ENCODE data around the gene CRIP2.
A peak's percentile ranks its signal among the peaks of the same experiment; 100 is the strongest.

Gene CRIP2

DNA sequence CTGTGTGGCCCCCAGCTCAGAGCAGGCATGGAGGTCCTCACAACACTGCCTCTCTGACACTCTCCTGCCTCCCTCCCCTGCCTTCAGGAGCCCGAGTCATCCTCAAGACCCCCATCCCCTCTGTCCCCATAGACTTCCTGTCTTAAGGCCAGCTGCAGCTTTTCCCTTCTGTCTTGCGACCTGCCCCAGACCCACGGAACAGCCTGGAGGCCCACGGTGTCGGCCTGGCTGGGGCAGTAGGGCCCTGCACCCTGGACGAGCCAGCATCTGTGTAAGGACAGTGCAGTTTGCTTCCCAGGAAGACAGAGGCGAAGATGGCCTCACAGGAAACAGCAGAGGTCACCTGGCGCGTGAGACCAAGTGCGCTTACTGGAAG, 26.1 kb downstream of the CRIP2 start:
- no peak for DNase-seq

DNA sequence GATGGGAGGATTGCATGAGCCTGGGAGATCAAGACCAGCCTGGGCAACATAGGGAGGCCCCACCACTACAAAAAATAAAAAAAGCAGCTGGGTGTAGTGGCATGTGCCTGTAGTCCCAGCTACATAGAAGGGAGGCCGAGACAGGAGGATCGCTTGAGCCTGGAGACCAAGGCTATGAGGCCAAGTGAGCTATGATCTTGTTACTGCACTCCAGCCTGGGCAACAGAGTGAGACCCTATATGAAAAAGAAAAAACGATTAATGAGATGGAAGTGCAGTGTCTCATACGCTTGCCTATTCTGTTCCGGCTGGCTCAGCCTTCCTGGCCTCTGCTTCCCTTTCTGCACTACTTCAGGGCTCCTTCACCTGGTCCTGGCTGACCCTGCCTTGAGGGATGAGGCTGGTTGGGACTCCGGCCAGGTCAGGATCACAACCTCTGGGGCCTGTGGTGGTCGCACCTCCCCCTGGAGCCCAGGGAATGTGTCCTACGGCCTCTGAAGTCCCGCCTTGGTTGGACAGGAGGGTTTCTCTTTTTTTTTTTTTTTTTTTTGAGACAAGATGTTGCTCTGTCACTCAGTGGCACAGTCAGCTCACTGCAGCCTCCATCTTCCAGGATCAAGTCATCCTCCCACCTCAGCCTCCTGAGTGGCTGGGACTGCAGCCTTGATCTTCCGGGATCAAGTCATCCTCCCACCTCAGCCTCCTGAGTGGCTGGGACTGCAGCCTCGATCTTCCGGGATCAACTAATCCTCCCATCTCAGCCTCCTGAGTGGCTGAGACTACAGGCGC, 27.1 kb downstream of the CRIP2 start:
- DNase-seq, result no peak

DNA sequence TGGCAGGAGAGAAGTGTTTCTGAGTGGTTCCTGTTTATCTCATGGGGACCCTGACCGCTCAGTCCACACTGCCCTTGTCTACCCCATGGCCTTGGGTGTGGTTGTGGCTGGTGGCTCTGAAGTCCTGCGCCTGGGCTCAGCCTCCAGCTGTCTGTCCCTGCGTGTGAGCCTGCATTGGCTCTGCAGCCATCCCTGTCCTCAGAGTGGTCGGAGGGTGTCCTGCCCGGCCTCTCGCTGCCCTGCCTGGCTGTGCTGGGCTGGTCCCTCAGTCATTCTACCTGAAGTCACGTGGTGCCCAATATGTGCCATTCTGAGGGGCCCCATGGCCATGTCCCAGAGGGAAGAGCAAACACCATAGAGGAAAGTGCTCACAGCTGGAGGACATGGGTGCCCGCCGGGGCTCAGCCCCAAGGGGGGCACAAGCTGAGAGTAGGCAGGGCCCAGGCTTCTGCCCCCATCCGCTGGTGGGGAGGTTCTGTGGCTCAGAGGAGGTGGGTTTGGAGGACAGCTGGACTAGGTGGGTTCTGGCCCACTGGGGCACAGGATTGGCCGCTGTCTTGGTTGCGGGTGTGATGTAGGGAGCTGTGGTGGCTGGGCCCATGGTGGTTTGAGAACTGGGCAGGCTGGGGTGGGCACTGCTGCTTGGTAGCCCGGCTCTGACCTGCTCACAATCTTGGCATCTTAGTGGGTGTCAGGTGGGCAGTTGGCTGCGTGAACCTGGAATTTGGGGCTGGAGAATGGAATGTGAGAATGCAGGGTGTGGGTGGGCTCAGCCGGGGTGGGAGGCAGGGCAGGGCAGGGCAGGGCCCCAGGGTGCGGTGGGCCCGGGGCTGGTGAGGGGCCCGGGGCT, 28.1 kb downstream of the CRIP2 start:
- DNase-seq, result no peak

DNA sequence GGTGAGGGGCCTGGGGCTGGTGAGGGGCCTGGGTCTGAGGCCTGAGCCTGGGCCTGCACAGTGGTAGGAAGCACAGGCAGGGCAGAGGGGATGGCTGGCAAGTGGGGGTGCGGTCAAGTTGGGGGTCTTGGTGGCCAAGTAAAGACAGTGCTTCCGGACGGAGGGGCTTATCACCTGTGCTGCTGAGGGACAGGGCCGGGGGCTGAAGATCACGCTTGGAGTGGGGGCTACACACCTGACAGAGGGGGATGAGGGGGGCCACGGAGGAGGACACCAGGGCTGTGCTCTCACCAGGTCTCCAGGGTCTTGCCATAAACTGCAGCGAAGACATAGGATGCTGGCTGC, 28.6 kb downstream of the CRIP2 start:
- no peak for DNase-seq

DNA sequence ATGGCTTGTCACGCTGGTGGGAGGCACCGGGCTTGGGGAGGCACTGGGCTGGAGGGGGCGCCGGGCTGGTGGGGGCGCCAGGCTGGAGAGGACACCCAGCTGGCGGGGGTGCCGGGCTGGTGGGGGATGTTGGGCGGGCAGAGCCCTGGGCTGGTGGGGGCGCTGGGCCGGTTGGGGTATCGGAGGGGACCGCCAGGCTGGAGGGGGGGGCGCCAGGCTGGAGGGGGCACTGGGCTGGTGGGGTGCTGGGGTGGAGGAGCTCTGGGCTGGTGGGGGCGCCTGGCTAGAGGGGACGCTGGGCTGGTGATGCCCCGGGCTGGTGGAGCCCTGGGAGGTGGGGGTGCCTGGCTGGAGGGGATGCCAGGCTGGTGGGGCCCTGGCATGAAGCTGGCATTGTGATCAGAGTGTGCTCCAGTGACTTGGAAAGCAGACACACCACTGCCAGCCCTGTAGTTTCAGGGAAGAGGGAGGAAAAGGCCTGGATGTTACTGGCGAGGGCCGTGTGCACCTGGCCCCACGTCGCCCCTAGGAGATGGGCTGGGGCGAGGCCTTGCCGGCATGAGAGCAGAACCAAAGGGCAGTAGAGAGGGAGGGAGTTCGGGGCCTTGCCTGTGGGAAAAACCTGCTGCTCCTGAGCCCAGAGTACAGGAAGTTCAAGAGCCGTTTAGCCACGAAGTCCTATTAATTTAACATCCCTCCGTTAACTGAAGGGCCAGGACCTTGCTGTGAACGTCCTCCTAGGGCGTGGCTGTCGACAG, 29.5 kb downstream of the CRIP2 start:
- DNase-seq, result no peak

DNA sequence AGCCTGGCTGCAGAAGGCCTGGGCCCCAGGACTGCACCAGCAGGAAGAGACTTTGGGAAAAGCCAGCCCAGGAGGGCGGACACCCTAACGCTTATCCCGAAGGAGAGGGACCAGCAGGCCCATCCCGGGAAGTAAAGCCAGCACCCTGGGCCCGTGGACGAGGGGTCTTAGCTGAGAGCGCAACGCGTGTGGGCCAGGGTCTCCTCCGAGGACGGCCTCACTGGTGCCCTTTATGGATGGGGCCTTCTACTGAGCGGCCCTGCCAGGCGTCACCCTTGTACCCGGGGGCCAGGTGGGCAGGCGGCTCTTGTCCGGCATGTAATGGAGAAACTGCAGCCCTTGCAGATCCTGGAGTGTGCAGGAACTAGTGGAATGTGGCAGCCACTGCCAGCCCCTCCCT, 30.5 kb downstream of the CRIP2 start:
- no peak for DNase-seq

DNA sequence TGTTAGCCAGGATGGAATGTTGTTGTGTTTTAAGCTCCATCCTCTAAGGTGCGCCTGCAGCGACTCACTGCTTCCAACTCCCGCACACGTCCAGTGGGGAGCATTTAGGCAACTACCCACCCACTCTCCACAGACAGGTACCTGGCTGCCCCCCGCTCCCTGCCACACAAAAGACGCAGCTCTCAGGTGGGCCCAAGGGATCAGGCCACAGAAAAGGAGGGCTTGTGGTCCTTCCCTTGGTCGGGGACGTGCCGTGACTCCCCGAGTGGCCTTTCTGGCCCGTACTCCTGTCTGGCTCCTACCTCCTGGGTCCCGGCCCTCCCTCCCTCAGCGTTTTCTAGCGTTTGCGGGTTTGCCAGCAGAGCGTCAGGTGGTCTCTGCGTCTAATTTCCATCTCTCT, 32.6 kb downstream of the CRIP2 start:
- no peak for DNase-seq

DNA sequence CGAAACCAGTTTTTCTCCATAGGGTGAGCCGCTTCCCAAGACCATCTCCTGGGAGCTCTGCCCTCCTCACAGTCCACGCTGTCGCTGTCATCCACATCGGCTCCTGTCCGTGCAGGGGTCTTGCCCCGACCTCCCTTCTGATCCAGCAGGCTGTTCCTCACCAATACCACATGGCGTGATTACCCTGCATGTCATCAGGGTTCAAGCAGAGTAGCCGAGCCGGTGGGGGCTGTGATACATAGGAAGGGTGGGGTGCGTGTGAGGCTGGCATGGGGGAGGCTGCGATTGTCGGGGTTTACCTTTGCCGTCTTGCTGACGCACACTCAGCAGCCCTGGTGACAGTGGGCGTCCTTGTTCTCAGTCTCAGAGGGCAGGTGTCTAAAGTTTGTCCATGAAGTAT, 33.4 kb downstream of the CRIP2 start:
- DNase-seq, result no peak

DNA sequence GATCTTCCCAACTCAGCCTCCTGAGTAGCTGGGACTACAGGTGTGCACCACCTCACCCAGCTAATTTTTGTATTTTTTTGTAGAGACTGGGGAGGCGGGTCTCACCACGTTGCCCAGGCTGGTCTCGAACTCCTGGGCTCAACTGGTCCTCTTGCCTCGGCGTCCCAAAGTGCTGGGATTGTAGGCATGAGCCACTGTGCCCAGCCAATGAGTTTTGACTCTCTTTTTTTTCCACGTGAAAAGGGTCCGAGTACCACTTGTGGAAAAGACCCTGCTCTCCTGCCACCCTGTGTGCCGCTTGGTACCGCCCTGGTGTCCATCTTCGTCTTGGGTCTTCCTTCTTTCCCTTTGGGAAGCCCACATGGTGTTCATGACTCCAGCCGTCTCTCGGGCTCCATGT, 34.0 kb downstream of the CRIP2 start:
- no peak for DNase-seq

DNA sequence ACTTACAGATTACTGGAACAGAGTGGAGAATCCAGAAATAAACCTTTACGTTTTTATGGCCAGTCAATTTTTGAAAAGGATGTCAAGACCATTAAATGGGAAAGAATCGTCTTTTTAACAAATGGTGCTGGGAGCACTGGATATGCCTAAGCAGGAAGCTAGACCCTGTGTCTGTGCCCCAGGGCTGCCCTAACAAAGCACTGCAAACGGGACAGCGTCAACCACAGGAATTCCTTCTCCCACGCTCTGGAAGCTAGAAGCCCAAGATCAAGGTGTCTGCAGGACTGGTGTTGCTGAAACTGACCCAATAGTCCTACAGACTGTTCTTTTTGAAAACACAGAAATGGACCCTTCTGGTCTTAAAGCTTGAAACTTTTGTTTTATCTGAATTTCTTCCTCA, 42.5 kb downstream of the CRIP2 start:
- DNase-seq, result no peak

DNA sequence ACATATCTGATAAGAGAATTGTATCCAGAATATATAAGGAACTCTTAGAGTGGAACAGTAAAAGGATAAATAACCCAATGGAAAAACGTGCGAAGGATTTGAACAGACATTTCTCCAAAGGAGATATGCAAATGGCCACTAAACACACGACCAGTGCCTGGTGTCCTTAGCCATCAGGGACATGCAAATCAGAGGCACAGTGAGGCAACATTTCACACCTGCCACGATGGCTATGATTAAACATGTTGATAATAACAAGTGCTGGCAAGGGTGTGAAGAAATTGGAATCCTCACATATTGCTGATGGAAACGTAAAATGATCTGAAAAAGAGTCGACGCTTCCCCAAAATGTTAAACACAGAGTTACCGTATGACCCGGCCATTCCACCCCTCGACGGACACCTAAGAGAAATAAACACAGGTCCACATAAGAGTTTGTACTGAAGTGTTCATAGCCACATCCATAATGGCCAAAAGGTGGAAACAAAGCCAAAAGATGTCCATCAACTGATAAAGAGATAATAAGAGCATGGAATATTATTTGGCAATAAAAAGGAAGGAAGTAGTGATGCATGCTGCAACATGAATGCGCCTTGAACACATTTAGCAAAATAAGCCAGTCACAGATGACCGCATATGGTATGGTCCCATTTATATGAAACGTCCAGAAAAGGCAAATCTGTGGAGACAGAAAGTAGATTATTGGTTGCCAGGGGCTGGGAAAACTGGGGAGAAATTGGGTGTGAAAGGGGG, 45.5 kb downstream of the CRIP2 start:
- no peak for DNase-seq

DNA sequence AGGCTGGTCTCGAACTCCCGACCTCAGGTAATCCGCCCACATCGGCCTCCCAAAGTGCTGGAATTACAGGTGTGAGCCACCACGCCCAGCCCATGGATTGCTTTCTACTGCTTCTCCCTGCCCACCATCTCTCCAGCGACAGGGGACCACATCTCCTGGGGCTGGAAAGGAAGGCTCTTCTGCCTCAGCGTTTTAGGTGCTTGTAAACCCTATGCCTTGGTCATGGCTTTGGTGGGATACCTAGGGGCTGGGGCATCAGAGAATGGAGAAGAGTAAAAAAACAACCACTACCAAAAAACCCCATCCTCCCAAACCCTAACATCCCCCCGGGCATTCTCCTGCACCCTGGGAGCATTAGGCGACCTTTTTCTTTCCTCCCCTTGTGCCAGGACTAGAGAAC, 50.7 kb downstream of the CRIP2 start:
- no peak for DNase-seq

DNA sequence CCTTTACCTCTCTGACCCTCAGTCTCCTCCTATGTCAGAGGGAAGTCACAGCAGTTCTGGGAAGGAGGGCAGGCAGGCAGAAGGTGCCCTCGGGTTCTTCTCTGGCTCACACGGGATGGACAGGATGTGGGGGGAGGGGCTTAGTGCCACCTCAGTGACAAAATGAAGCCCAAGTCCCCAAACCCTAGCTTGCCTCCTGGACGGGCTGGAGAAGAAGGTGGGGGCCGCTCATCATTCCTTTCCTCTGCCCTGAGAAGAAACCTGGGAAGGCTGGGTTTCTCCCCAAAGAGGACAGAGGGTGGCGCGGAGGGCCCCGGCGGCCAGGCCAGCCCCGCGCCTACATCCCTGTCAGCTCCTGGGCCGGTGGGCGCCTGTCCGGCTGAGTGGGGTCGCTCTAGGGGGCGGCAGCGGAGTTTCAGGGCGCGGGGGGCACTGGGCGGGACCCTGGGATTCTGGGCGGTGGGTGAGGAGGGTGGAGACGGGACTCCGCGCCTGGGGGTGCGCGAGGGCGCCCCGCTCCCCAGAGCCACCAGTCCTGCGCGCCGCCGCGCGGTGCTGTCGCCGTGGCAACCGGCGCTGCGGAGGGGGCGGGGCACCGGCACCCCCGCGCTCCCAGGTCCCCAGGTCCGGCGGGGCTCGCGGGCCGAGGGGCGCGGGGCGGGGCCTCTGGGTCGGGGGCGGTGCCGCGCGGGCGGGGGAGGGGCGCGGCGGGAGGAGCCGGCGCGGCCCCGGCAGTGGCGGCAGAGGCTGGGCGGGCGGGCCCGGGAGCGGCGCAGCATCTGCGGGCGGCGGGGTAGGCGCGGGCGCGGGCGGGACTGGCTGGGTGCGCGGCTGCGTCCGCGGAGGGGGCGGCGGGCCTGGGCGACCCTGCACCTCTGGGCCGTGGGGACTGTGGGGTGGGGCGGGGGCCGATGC, 51.5 kb downstream of the CRIP2 start, which contains the start of gene TMEM121:
Gene TMEM121 (plus strand): TSS at position 723 of the 915 bp plus-strand sequence. CDS start 2,252 bp downstream, outside the sequence.
- no peak for DNase-seq

DNA sequence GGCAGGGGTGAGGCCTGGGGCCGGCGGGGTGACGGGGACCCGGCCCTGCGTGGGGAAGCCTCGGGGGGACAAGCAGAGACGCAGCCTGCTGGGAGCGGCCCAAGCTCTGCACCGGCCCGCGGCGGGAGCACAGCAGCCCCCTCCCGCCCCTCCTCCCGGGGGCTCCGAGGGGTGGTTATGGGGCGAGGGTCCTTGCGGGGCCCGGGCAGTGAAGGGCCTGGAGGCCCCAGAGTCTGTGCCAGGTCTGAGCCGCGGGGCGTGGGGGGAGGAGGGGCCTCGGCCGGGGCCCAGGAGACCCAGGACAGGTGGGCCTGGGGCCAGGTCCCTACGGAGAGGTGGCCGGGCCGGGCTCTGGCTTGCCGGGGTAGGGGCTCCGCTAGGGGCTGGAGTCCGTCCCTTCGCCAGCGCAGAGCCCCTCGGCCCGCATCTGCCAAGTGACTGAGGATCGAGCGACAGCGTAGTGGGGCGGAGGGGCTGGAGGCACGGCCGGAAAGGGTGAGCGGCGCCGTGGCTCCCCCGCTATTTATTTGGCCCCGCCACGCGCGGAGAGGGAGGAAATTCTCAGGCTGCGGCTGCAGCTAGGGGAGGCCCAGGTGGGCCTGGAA, 52.3 kb downstream of the CRIP2 start:
- no peak for DNase-seq

DNA sequence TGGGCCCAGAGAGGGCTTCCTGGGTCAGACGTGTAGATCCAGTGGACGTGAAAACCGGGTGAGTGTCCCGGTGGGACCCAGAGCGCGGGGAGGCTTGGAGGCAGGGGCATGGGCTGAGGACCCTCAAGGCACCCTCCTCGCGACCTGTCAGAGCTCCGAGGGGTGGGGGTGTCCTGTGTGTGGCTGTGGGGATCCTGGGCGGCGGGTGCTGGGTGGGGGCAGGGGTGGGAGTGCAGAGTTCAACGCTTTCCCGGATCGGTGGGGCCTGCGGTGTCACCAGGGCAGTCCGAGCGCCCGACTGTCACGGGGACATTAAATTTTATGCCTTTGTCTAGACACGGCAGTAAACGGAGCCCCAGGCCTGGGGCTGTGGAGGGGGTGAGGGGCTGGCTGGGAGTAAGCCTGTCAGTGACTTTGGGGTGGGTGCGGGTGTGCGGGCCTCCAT, 52.8 kb downstream of the CRIP2 start:
- DNase-seq, result no peak

DNA sequence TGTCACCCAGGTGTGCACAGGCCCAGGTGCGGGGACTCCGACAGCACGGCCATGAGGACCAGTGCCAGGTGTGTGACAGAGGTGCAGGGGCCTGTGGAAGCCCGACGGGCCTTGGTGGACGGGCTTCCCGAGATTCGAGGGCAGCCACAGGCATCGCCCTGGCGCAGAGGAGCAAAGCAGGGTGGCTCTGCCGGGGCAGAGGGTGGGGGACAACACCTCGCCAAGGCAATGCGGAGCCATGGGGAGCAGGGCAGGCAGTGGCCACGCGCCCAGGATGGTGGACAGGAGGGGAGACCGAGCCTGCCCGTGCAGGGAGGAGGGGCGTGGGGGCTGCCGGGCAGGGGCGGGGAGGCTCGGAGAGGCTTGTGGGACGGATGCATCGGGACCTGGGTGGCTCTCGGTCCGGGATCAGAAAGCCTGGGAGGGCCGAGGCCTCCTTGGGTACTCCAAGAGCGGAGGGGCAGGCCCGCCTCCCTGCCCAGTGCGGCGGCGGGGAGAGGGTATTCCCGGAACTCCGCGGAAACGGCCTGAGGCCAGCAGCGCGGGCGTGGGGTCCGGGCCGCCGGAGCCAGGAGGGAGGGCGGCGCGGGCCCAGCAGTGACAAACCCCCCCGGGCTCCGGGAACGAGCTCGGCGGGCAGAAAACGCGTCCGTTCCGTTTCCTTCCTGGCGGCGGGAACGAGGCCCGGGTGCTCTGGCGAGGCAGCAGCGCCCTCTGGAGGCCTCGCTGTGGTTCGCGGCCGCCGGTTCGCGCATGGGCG, 53.4 kb downstream of the CRIP2 start:
- DNase-seq, result peak; percentile 92

DNA sequence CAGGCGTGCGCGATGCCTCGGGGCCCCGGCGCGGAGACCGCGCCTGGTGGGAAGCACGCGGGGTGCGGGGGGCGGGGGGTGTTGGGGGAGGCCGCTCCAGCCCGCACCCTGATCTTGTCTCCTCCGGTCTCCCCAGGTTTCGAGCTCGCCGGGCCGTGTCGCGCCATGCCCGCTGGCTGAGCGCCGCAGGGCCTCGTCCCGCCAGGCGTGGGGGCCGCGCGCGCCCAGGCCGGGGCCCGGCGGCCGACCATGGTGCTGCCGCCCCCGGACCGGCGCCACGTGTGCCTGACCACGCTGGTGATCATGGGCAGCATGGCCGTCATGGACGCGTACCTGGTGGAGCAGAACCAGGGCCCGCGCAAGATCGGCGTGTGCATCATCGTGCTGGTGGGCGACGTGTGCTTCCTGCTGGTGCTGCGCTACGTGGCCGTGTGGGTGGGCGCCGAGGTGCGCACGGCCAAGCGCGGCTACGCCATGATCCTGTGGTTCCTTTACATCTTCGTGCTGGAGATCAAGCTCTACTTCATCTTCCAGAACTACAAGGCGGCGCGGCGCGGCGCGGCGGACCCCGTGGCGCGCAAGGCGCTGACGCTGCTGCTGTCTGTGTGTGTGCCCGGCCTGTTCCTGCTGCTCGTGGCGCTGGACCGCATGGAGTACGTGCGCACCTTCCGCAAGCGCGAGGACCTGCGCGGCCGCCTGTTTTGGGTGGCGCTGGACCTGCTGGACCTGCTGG, 54.1 kb downstream of the CRIP2 start:
- peak; percentile 83 for DNase-seq

DNA sequence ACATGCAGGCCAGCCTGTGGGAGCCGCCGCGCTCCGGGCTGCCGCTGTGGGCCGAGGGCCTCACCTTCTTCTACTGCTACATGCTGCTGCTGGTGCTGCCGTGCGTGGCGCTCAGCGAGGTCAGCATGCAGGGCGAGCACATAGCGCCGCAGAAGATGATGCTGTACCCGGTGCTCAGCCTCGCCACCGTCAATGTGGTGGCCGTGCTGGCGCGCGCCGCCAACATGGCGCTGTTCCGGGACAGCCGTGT, 54.6 kb downstream of the CRIP2 start:
- DNase-seq, result no peak

Measured in activated CD8-positive, alpha-beta memory T cell treated with anti-CD3 and anti-CD28 coated beads for 24 hours (primary cell).